Upper lobe of right lung (tissue), 1 donor: ENCODE data around the gene PSG7. TPM values are rescaled to one million over a fixed set of nuclear protein-coding genes. Genes with fewer than 3 reads are reported as not detected.
"Not testable (repeated sequence)": the region's sequence is repeated elsewhere in the genome, so short reads cannot be mapped to it uniquely, and the experiment has no call there.

ENCODE experiments used
- ATAC-seq: fragments of 200-7000 bp; cut with Tn5 transposase; one replicate; pipeline ENCODE4 v1.9.1; 2020; ENCODE audit warnings: mild to moderate bottlenecking, moderate library complexity
- DNase-seq: peaks from one replicate; pipeline ENCODE4 v3.0.0-alpha.2; 2020
- H3K27ac ChIP-seq: fragments of 200-600 bp; one replicate; pipeline ENCODE4 v1.8.0; 2022
- H3K27me3 ChIP-seq: fragments of 200-600 bp; one replicate; pipeline ENCODE4 v1.8.0; 2022; ENCODE audit warnings: mild to moderate bottlenecking
- H3K36me3 ChIP-seq: fragments of 200-600 bp; one replicate; pipeline ENCODE4 v1.8.0; 2022
- H3K4me1 ChIP-seq: fragments of 200-600 bp; one replicate; pipeline ENCODE4 v1.8.0; 2022
- H3K4me3 ChIP-seq: fragments of 200-600 bp; one replicate; pipeline ENCODE4 v1.8.0; 2022; ENCODE audit warnings: mild to moderate bottlenecking
- H3K9me3 ChIP-seq: fragments of 200-600 bp; one replicate; pipeline ENCODE4 v1.8.0; 2022
- CTCF ChIP-seq: fragments of 200-600 bp; IDR thresholded peaks from one replicate; pipeline ENCODE4 v1.8.0; 2022; ENCODE audit warnings: antibody characterized with exemption
- intact Hi-C: fragments of 100-400 bp; cut with DNase I; formaldehyde crosslinking; loops from one replicate; pipeline ENCODE4 v1.11.0; 2022
- total RNA-seq: library from RNA; stranded (reverse); fragmentation: NEBNext Ultra II Directional; extraction: Animal tissue kit (Norgen Biotek cat#: 25700); gene quantifications from one replicate; pipeline ENCODE4 v1.2.1, GENCODE V29; 2021
- donor health status: DM: no; HTN: yes; CAD: no; lungs with severe emphysema.

PSG7 gene
- total RNA-seq, 1 donor from 2014 or later = not detected

GRCh38 chr19:42881279-42881678 is 55.7 kb downstream of the PSG7 start:
- intact Hi-C loops, H3K36me3 ChIP-seq, ATAC-seq, H3K27me3 ChIP-seq, H3K4me1 ChIP-seq, H3K27ac ChIP-seq, H3K9me3 ChIP-seq, H3K4me3 ChIP-seq, DNase-seq: not testable (repeated sequence)
- peak; percentile 32 for TF ChIP-seq CTCF

GRCh38 chr19:42880621-42881020 is 56.4 kb downstream of the PSG7 start:
- intact Hi-C loops, H3K27ac ChIP-seq, H3K27me3 ChIP-seq, H3K36me3 ChIP-seq, H3K4me1 ChIP-seq, DNase-seq, H3K9me3 ChIP-seq, H3K4me3 ChIP-seq, ATAC-seq: not testable (repeated sequence)

- Histone ChIP-seq H3K9me3 (no peaks in the 10 kb centered on the region), H3K27ac (no peak within 1 kb of the TSS), H3K27me3 (no peaks in the 10 kb centered on the region), H3K36me3 (no peaks in the 10 kb centered on the region), H3K4me3 (no peak within 1 kb of the TSS), H3K4me1 (no peaks in the 10 kb centered on the region)
- no peak for TF ChIP-seq CTCF
- intact Hi-C loops = no loop called here
- DNase-seq (no peak), ATAC-seq (no peak)
Measured at GRCh38 chr19:42879613-42880012, 57.4 kb downstream of the PSG7 start, which contains the start of gene PSG1. Gene PSG1 (minus strand): TSS chr19:42879713. CDS start chr19:42879581, 132 bp downstream.

GRCh38 chr19:42876596-42876995 is 60.4 kb downstream of the PSG7 start:
- H3K27ac ChIP-seq, DNase-seq, H3K9me3 ChIP-seq, intact Hi-C loops, H3K27me3 ChIP-seq, ATAC-seq, H3K4me1 ChIP-seq, H3K4me3 ChIP-seq, H3K36me3 ChIP-seq: not testable (repeated sequence)

GRCh38 chr19:42875881-42876280 is 61.1 kb downstream of the PSG7 start:
- H3K27ac ChIP-seq, H3K4me1 ChIP-seq, intact Hi-C loops, ATAC-seq, H3K27me3 ChIP-seq, H3K36me3 ChIP-seq, H3K9me3 ChIP-seq, DNase-seq, H3K4me3 ChIP-seq: not testable (repeated sequence)

GRCh38 chr19:42874901-42875813 is 61.9 kb downstream of the PSG7 start:
- H3K27me3 ChIP-seq, DNase-seq, H3K36me3 ChIP-seq, H3K9me3 ChIP-seq, ATAC-seq, H3K27ac ChIP-seq, intact Hi-C loops, H3K4me1 ChIP-seq, H3K4me3 ChIP-seq: not testable (repeated sequence)

- H3K4me3 ChIP-seq, H3K9me3 ChIP-seq, H3K4me1 ChIP-seq, intact Hi-C loops, H3K27ac ChIP-seq, DNase-seq, ATAC-seq, H3K27me3 ChIP-seq, H3K36me3 ChIP-seq: not testable (repeated sequence)
Measured at GRCh38 chr19:42874136-42874535, 62.9 kb downstream of the PSG7 start.

Other genes with a start within 250 kb of the PSG7 start
- not detected for gene PSG3, start 196.7 kb downstream of the PSG7 start, total RNA-seq
- not detected for gene PSG8, start 171.5 kb downstream of the PSG7 start, total RNA-seq
- gene PSG1, start 57.5 kb downstream of the PSG7 start, total RNA-seq = not detected
- not detected for gene PSG6, start 19.3 kb downstream of the PSG7 start, total RNA-seq
- gene PSG11, start 89.3 kb upstream of the PSG7 start, total RNA-seq = not detected
- not detected for gene PSG2, start 145.5 kb upstream of the PSG7 start, total RNA-seq
- gene PSG5, start 249.3 kb upstream of the PSG7 start, total RNA-seq = not detected